GM21390 (cell line): ENCODE measurements around the gene TGM2.
"Not testable (repeated sequence)": the region's sequence is repeated elsewhere in the genome, so short reads cannot be mapped to it uniquely, and the experiment has no call there.

Source experiments
- ATAC-seq: cut with Tn5 transposase; IDR thresholded peaks from one replicate; pipeline ENCODE4 v1.9.1; 2021; ENCODE audit not compliant: unreplicated experiment

The TGM2 gene

DNA sequence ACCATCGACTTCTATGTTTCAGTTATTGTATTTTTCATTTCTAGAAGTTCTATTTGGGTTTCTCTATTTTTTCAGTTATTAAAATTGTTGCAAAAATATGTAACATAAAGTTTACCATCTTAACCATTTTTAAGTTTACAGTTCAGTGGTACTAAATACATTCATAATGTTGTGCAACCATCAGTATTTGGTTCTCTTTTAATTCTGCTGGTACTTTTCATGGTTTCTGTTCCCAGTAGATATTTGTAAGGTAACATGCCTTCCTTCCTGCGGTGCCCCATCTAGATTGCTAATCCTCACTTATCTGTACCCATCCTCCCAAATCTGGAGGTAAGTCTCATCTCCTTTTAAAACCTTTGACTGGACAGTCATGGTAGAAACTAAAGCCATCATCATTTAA lies 47.9 kb downstream of the TGM2 start:
- ATAC-seq = no peak

DNA sequence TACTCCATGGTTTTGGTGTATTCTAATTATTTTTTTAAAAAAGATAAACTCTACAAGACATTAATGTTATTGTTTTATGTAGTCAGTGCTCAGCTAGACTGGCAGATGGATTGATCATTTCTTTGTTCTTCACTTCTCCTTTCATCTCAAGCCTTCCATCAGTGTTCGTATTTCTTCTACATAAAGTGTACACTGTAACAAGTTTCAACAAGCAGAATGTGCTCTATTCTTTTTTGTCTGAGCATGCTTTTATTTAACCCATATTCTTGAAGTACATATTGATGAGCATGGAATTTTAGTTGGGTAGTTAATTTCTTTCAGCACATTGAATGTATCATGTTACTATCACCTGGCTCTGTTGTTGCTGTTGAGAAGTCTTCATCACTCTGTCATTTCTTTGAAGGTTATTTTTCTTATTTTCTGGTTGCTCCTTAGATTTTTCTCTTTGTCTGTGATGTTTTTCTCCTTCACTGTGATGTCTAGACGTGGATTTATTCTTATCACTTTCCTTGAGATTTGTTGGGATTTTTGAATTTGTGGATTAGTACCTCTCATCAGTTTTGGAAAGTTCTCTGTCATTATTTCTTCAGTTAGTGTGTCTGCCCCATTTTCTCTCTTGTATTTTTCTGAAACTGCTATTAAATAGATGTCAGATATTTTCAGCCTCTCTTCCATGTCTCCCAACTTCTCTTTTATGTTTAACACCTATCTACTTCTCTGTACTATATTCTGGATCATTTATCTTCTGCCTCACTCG lies 48.5 kb downstream of the TGM2 start:
- ATAC-seq = no peak

DNA sequence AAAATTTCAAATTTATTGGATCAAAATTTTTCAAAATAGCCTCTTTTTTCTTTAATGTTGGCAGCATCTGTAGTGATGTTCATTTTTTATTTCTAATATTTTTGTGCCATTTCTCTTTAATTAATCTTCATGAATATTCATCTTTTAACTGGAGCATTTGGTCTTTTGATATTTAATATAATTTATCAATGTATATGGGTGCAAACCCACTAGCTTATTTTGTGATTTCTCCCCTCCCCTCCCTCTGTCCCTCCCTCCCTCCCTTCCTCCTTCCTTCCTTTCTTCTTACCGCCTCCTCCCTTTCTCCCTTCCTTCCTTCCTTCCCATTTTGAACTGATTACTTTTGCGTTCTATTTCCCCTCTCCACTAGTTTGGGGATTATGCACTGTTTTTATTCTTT lies 49.2 kb downstream of the TGM2 start:
- no peak for ATAC-seq

DNA sequence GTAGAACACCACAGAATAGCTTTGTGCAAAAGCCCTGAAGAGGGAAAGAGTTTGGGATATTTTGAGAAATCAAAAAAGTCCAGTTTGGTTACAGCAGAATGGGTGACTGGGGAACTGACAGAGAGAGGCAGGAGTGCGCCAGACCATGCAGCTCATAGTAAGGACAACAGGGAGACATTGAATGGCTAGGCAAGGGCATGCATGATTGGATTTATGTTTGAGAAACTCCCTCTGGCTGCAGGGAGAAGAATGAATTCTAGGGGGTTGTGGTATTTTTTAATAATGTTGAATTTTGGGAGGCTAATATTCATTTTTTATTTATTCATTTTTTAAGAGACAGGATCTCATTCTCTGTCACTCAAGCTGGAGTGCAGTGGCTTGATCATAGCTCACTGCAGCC lies 49.9 kb downstream of the TGM2 start:
- ATAC-seq = no peak

DNA sequence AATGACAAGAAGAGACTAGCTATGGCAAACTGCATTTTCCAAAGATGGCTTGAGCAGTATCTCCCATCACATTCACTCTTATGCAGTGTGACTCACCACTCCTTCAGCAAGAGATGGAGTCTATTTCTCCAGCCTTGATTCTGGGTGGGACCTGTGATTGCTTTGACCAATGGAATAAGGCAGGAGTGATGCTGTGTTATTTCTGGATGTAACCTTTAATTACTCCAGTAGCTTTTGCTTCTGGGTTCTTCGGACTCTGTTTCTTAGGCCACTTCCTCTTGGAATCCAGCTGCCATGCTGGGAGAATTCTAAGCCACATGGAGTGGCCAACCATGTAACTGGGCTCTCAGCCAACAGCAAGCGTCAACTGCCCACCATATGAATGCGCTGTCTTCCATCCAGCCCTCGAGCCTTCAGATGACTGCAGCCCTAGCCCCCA lies 50.7 kb downstream of the TGM2 start:
- no peak for ATAC-seq

DNA sequence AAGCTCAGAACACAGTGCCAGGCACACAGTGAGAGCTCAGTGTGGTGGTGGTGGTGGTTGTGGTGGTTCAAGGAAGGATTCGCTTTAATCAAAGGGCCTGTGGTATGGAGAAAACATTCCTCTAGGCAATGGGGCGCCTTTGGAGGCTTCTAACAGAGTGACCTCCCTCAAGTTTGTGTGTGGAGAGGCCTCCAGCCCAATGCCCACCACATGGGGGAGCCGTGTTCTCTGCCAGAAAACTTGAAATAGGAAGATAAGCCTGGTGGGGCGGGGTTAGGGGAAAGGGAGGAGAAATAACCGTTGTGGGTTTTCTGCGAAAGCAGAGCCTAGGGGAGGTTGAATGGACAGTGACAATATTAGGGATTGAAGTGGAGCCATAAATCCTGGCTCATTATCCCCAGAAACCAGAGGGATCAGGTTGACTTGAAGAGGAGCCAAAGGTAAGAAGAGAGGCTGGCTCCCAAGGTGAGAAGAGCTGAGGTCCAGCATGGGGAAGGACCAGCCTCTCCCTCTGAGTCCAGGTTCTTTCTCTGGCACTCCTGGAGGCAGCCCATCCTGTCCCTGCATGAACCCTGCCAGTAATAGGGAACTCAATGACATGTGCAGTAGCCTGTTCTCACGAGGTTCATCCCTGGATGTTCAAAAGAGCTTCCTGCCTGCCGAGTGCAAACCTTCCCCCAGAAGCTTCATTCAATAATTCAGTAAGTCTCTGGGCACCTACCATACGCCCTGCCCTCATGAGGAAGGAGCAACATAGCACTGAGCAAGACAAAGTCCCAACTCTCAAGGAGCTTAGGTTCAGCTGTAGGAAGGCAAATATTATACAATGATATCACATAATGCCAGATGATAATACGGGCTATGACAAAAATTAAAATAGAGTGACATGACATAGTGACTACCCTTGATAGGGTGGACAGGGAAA lies 51.4 kb downstream of the TGM2 start:
- no peak for ATAC-seq

DNA sequence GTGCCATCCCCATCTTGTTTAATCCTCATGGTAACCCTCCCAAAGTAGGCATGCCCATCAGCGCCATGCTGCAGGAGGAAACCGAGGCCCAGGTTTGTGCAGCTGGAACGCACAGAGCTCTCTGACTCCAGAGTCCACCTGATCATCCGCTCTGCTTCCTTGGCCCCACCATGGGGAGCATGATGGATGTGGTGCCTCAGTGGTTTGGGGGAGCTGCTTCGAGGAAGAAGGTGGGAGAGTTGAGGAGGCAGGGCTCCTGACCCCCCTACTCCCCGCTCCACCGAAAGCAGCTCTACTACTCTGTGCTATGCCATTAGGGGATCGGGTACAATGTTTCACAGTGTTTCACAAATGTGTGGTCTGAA lies 52.2 kb downstream of the TGM2 start:
- ATAC-seq = no peak

DNA sequence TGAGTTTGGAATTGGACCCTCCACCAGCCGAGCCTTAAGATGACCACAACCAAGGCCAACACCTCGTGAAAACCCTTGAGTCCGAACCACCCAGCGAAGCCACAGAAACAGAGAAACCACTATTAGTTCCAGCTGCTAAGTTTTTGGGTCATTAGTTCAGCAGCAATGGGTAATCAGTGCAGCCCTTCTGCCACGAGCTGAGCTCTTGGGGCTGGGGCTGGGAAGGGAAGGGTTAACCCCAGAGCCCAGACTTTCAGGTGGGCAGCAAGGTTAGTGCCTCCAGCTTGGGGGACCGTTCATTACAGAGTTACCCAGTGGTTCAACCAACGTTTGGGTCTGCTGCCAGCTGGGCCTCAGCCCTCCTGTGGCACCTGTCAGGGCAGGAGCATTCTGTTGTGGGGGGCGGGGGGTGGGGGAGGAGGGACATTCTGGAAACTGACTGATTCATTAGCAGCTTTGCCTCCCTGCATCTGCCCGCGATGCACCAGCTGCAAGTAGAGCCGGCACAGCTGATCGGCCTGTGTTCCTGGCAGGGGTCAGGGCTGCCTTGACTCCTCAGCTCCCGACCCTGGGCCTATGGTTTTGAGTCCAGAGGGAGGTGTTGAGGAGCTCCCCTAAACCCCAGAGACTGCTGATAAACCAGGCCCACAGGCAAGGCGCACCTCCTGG lies 52.7 kb downstream of the TGM2 start:
- ATAC-seq = no peak

DNA sequence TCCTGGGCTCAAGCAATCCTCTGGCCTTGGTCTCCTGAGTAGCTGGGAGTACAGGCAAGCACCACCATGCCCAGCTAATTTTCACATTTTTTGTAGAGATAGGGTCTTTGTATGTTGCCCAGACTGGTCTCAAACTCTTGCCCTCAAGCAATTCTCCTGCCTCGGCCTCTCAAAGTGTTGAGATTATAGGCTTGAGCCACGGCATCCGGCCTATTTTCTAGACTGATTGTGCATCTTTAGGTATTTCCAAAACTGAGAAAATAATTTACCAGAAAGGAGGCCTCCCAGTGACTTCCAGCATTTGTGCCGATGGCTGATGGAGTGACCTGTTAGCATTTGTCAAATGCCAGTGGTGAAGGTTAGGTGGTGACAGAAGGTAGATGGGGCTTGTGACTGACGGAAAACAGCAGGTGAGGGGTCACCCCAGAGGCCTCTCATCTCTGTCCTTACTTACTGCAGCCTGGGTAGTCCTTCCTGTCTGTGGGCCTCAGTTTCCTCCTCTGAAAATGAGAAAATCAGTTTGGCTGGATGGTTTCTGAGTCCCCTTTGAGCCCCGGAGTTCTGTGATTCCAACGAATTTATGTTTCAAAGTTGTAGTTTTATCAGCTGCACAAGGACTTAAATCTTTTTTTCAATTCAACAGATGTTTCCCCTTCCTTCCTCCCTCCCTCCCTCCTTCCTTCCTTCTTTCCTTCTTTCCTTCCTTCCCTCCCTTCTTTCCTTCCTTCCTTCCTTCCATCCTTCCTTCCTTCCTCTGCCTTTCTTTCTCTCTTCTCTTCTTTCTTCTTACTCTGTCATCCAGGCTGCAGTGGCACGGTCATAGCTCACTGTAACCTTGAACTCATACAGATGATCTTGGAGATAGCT lies 53.5 kb downstream of the TGM2 start:
- ATAC-seq = no peak

DNA sequence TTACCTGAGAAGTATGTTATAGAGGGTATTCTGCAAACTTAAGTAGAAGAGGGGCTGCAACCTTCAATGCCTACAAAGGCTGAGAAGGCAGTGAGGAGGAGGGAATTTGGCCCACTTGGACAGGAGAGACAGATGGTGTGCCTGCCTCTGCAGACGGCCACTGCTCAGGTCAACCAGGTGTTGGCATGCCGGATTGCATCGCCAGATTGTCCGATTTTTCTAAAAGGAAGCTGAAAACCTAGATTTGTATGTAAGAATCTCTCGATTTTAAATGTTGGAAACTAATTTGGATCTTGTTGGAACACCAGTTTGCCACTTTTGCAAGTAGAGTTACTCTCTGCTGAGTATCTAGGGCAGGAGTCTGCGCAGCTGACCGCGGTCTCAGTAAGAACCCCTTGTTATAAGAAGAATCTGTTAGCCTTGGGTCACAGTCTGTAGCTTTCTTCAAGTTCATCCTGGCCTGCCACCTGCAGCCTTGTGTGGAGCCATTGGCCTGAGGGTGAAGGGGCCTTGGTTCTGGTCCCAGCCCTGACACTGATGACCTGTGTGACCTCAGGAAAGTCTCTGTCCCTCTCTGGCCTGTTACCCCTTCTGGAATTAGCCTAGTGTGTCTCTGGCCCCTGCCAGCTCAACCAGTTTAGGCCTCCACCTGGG lies 54.4 kb downstream of the TGM2 start:
- no peak for ATAC-seq

DNA sequence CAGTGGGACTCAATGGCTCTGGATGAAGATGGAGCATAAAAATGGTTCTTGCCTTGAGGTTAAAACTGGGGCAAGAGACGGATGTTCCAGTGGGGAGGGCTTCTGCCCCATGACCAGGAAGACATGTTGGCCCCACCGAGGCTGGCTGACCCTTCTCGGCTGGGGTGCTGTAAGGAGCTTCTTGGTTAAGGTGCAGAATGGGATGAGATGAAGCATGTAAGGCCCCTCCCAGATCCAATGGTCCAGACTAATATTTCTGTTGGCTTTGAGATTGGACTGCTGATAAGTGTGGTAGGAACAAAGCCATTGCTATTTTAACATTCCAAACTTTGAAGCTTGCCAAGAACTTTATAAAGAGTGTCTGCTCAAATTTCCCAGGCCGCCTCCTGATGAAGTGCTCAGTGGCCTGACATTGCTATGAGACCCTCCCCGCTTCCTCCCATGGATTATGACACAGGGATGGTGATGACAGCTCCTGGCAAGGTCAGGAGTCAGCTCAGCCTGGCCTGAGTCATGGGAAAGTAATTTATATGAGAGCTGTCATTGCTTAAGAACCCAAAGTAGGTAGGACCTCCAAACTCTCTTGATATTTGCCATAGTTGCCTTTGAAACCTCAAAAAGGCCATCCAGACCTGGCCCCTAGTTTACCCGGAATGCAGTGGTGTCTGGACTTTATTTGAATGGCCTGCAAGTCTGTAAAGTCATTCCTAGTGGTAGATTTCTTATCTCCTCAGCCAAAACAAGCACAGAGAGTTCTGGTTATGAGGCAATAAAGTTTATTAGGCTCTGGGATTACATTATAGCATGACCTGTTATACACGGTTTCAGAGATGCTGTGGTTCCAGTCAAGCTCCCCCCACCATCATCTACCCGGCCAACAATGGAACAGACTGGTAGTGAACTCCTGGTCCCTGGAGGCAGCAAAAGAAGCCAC lies 55.2 kb downstream of the TGM2 start:
- ATAC-seq = no peak

DNA sequence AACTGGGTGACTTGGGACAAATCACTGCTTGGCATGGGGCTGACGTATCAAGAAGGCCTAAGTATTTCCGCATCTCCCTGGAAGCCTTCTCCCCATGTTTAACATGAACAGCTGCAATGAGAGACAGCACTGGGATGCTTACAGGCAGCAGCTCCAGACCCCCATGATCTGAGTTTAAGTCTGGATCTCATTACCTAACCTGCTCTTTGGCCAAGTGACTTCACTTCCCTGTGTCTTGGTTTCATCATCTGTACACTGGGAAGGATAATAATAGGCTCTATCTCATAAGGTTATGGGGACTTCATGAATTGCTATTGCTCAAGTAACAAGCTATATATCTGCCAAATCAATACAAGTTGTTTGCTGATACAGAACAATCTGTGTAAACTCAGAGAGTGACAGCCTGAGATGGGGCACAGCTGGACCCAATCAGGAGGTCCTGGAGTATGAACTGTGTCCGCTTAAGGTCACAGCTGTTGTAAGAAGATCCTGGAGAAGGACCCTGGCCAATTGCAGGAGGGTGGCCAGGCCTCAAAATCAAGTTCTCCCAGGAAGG lies 56.0 kb downstream of the TGM2 start:
- no peak for ATAC-seq

DNA sequence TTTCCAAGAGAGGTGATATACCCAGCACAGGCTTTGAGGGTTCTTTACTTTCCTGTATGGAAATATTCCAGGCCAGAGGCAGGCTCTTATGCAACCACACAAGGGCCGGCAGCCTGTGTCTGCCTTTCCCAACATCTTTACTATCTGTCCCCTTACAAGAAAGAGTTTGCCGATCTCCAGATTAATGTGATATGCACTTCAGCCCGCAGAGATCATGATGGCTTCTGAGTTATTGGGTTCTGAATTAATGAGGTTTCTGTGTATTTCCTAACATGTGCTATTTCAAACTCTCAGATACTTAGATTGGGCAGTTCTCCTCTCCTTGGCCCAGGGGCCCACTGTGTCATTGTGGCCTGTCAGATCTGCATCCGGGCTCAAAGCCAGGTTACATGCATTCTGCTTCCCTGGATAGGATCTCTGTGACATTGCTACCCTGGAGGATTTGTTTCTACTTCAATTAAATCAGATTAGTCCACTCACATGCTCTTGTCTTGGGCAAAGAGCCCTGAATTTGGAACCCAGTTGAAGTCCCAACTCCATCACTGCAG lies 56.6 kb downstream of the TGM2 start:
- ATAC-seq = no peak

DNA sequence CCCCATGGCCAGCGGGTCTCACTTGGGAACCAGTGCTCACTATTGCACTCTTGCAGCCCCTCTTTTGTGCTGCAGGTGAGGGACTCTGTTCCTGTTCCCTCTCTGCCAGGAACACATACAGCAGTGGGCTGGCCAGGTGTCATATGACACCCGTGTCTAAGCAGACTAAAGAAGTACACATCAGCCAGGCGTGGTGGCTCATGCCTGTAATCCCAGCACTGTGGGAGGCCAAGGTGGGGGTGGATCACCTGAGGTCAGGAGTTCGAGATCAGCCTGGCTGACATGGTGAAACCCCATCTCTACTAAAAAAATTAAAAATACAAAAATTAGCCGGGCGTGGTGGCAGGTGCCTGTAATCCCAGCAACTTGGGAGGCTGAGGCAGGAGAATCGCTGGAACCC lies 57.2 kb downstream of the TGM2 start:
- ATAC-seq = not testable (repeated sequence)

DNA sequence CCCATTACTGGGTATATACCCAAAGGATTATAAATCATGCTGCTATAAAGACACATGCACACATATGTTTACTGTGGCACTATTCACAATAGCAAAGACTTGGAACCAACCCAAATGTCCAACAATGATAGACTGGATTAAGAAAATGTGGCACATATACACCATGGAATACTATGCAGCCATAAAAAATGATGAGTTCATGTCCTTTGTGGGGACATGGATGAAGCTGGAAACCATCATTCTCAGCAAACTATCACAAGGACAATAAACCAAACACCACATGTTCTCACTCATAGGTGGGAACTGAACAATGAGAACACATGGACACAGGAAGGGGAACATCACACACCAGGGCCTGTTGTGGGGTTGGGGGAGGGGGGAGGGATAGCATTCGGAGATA lies 57.7 kb downstream of the TGM2 start:
- ATAC-seq = not testable (repeated sequence)

DNA sequence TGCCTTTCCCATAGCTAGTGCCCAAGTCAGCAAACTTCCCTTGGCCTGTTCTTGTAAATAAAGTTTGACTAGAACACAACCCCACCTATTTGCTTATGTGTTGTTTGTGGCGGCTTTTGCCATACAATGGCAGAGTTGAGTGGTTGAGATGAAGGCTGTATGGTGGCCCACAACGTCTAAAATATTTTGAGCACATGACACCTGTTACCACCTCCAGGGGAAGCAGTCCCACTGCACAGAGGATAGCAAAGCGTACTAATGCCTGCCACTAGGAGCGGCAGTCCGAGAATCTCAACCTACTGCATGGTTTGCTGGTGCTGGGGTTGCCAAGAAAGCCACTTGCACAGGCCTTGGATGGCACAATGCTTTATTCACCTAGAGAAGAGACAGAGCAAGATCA lies 58.6 kb downstream of the TGM2 start:
- no peak for ATAC-seq

DNA sequence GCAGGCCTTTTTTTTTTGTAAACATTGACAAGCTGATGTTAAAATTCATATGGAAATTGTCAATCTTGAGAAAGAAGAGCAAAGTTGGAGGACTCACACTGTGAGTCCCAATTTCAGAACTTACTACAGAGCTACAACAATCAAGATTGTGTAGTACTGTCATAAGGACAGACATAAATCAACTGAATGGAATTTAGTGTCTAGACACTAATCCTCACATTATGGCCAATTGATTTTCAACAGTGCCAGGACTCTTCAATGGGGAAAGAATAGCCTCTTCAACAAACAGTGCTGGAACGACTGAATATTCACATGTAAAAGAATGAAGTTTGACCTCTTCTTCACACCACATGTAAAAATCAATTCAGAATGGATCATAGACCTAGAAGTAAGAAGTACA lies 60.8 kb downstream of the TGM2 start:
- ATAC-seq = no peak

DNA sequence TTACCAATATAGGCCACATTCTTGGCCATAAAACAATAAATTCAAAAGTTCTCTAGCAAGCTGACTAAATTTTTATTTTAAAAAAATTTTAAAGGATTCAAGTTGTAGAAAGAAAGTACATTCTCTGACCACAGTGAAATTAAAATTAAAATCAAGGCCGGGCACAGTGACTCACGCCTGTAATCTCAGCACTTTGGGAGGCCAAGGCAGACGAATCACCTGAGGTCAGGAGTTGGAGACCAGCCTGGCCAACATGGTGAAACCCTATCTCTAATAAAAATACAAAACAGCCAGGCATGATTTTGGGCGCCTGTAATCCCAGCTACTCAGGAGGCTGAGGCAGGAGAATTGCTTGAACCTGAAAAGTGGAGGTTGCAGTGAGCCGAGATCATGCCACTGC lies 62.9 kb downstream of the TGM2 start:
- not testable (repeated sequence) for ATAC-seq

DNA sequence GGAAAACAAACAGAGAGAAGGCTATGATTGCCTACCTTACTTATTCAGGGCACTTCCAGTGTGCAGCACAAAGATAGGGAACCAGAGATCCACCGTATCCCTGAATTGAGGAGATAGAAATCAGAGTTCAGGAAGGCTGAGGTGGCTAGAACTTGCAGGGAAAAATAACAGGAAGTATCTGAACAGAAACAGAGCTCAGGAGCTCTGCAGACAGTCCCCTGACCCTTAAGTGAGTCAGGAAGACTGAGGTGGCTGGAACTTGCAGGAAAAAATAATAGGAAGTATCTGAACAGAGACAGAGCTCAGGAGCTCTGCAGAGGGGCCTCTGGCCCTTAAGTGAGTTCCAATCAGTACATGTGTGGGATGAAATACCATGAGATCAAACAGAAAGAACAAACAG lies 66.1 kb downstream of the TGM2 start:
- ATAC-seq = no peak
